K562 (cell line): Measurements from ENCODE around the gene DEK. TPM values are rescaled to one million over a fixed set of nuclear protein-coding genes. Genes with fewer than 3 reads are reported as not detected.

ENCODE experiments used
- ATAC-seq: fragments of 200-7000 bp; cut with Tn5 transposase; 3 replicates; pipeline ENCODE4 v1.9.1; 2020; ENCODE audit warnings: moderate library complexity
- BruUV-seq: library from RNA; stranded (reverse); fragments of 400-500 nt; replicated peaks from 2 replicates; lab custom pipeline; 2021; lab: Mats Ljungman, UMichigan
- CTCF ChIA-PET: fragments of 300-600 bp; formaldehyde crosslinking; extraction: SDS; loops from one replicate; lab custom pipeline; 2021; ENCODE audit warnings: low intra/inter-chr PET ratio; lab: Yijun Ruan, JAX
- POLR2A ChIA-PET: fragments of 300-600, 350-650 bp; sonication (Branson Sonifier 250); formaldehyde crosslinking; extraction: SDS; loops from one replicate; lab custom pipeline; 2021; ENCODE audit warnings: antibody characterized with exemption, inconsistent platforms; lab: Yijun Ruan, JAX
- DNase-seq, 4 experiments: peaks; one replicate each; pipeline versions ENCODE4 v3.0.0 to v3.0.0-alpha.2; 2011 to 2018; ENCODE audit warnings: low spot score in 3 of 4, mixed read lengths in 3 of 4; ENCODE audit errors: extremely low read depth in 1 of 4
- FAIRE-seq: peaks from 2 replicates; lab custom pipeline; 2011; peaks lifted over from hg19 to GRCh38; lab: Jason Lieb, UNC
- H2AFZ ChIP-seq: 2 replicates; pipeline ENCODE4 v1.6.0; 2011; ENCODE audit warnings: low read depth, low read length, control low read depth, inconsistent platforms
- H3K27ac ChIP-seq: fragments of 200-600 bp; 3 replicates; pipeline ENCODE4 v1.8.0; 2011; ENCODE audit warnings: low read depth, mild to moderate bottlenecking, control low read depth, inconsistent platforms, low read length, moderate library complexity, mixed read lengths; ENCODE audit errors: extremely low read depth
- H3K27me3 ChIP-seq, 2 experiments: fragments of 300-600 bp in 1 of 2; 2 replicates in 1 of 2; 3 replicates in 1 of 2; pipeline versions ENCODE4 v1.6.0 to v1.8.0; 2011; ENCODE audit warnings: inconsistent platforms in 2 of 2, low read length in 2 of 2, mild to moderate bottlenecking in 1 of 2, mixed read lengths in 1 of 2, moderate library complexity in 1 of 2; ENCODE audit not compliant: control insufficient read depth in 2 of 2, insufficient read depth in 2 of 2
- H3K36me3 ChIP-seq: fragments of 300-600 bp; 3 replicates; pipeline ENCODE4 v1.8.0; 2011; ENCODE audit warnings: mild to moderate bottlenecking, low read length, inconsistent platforms; ENCODE audit not compliant: control insufficient read depth, insufficient read depth
- H3K4me1 ChIP-seq, 2 experiments: fragments of 200-600 bp in 1 of 2; replicated peaks in 1 of 2; 2 replicates in 1 of 2; 3 replicates in 1 of 2; pipeline versions ENCODE4 v1.5.1 to v1.8.0; 2011; ENCODE audit warnings: inconsistent platforms in 2 of 2, low read length in 2 of 2, mild to moderate bottlenecking in 1 of 2, mixed read lengths in 1 of 2, moderate library complexity in 1 of 2; ENCODE audit not compliant: control insufficient read depth in 2 of 2, insufficient read depth in 2 of 2
- H3K4me2 ChIP-seq: 2 replicates; pipeline ENCODE4 v1.6.1; 2011; ENCODE audit warnings: low read length, control low read depth, inconsistent platforms, mixed read lengths; ENCODE audit not compliant: insufficient read depth
- H3K4me3 ChIP-seq: fragments of 200-600 bp; sonication (generic), shearing (Covaris generic); 2 replicates; pipeline ENCODE4 v1.5.1; 2016; ENCODE audit warnings: control low read depth, inconsistent platforms
- H3K79me2 ChIP-seq: fragments of 200-600 bp; 3 replicates; pipeline ENCODE4 v1.8.0; 2011; ENCODE audit warnings: low read length, inconsistent platforms; ENCODE audit not compliant: control insufficient read depth, insufficient read depth
- H3K9ac ChIP-seq, 2 experiments: 2 replicates each; pipeline versions ENCODE4 v1.6.0 to v1.6.1; 2011; ENCODE audit warnings: low read depth in 2 of 2, low read length in 2 of 2, control low read depth in 1 of 2, inconsistent platforms in 1 of 2, mild to moderate bottlenecking in 1 of 2, mixed read lengths in 1 of 2; ENCODE audit not compliant: insufficient read depth in 1 of 2
- H3K9me1 ChIP-seq: one replicate; pipeline ENCODE4 v1.6.0; 2011; ENCODE audit warnings: inconsistent platforms, mild to moderate bottlenecking, low read length, moderate library complexity; ENCODE audit not compliant: control insufficient read depth, insufficient read depth
- H3K9me3 ChIP-seq: replicated peaks from 2 replicates; pipeline ENCODE4 v1.5.1; 2011; ENCODE audit warnings: low read depth, low read length, inconsistent platforms; ENCODE audit not compliant: control insufficient read depth, insufficient read depth
- H4K20me1 ChIP-seq: replicated peaks from 2 replicates; pipeline ENCODE4 v1.6.1; 2011; ENCODE audit warnings: low read length, inconsistent platforms, mixed read lengths; ENCODE audit not compliant: control insufficient read depth, insufficient read depth
- ESRRA ChIP-seq: fragments of 450-650 bp; IDR thresholded peaks from 2 replicates; pipeline ENCODE4 v1.6.1; 2014; ENCODE audit warnings: low read depth, mild to moderate bottlenecking, moderate library complexity, borderline replicate concordance
- HNRNPUL1 ChIP-seq: fragments of 200-400 bp; formaldehyde crosslinking; IDR thresholded peaks from 2 replicates; pipeline ENCODE4 v1.6.1; 2017; ENCODE audit warnings: low read length
- JUNB ChIP-seq: fragments of 450-650 bp; formaldehyde crosslinking; conservative IDR thresholded peaks from 2 replicates; pipeline ENCODE4 v1.4.0; 2020; ENCODE audit warnings: mild to moderate bottlenecking
- NR2F6 ChIP-seq: fragments of 450-650 bp; formaldehyde crosslinking; IDR thresholded peaks from 2 replicates; pipeline ENCODE4 v1.4.0; 2020; ENCODE audit warnings: mild to moderate bottlenecking
- PRPF4 ChIP-seq: fragments of 200-400 bp; formaldehyde crosslinking; IDR thresholded peaks from one replicate; pipeline ENCODE4 v1.6.1; 2017; ENCODE audit warnings: low read length, low read depth, mild to moderate bottlenecking; ENCODE audit not compliant: insufficient read depth, poor library complexity, severe bottlenecking
- PTBP1 ChIP-seq: fragments of 200-400 bp; formaldehyde crosslinking; IDR thresholded peaks from 2 replicates; pipeline ENCODE4 v1.6.1; 2017; ENCODE audit warnings: low read depth, low read length
- RAD51 ChIP-seq: fragments of 450-650 bp; IDR thresholded peaks from 2 replicates; pipeline ENCODE4 v1.7.1; 2016; ENCODE audit warnings: low read depth, mild to moderate bottlenecking, borderline replicate concordance
- RCOR1 ChIP-seq, 2 experiments: IDR thresholded peaks; 2 replicates each; pipeline ENCODE4 v1.6.1; 2012; ENCODE audit warnings: low read depth in 2 of 2, low read length in 2 of 2, borderline replicate concordance in 1 of 2, improper control_type of control experiment in 1 of 2
- TAF15 ChIP-seq: fragments of 200-400 bp; formaldehyde crosslinking; IDR thresholded peaks from 2 replicates; pipeline ENCODE4 v1.6.1; 2017; ENCODE audit warnings: mild to moderate bottlenecking, low read depth, low read length, moderate library complexity
- ZKSCAN3 ChIP-seq: fragments of 250-450 bp; sonication (Bioruptor Pico); IDR thresholded peaks from 2 replicates; pipeline ENCODE4 v1.4.0; 2020
- ZNF316 ChIP-seq: fragments of 450-650 bp; IDR thresholded peaks from 2 replicates; pipeline ENCODE4 v1.6.1; 2016
- WGBS: fragments of 100-300 bp; shearing (Covaris generic); methylation state at CpG from one replicate; pipeline ENCODE4 v1.1.6; 2016; ENCODE audit warnings: low coverage, mixed read lengths; ENCODE audit not compliant: insufficient coverage; ENCODE audit errors: missing lambda C conversion rate; 5-methylcytosine and 5-hydroxymethylcytosine counted together
- in situ Hi-C: fragments of 300-500 bp; cut with MboI; formaldehyde crosslinking; loops from 4 replicates; pipeline ENCODE4 v1.15.0; 2018; ENCODE audit warnings: inconsistent platforms, mixed read lengths
- intact Hi-C: fragments of 100-400 bp; cut with micrococcal nuclease; formaldehyde crosslinking; loops from 2 replicates; pipeline ENCODE4 v1.14.2; 2022
- polyA plus RNA-seq, 8 experiments: library from polyadenylated mRNA; depleted of rRNA in 4 of 8; stranded (reverse) in 5 of 8; unstranded in 3 of 8; fragments of >200 nt; fragmentation: Nextera tagmentation in 2 of 8; fragmentation: Illumina TruSeq in 1 of 8; extraction: Ambion mirVana in 2 of 8; extraction: Trizol in 1 of 8; gene quantifications; 2 replicates each; pipeline versions ENCODE4 v1.2.1 to v1.2.3, GENCODE V29; 2011 to 2014; ENCODE audit warnings: inconsistent platforms in 1 of 8, missing spikeins in 1 of 8
- total RNA-seq, 7 experiments: library from RNA; depleted of rRNA in 6 of 7; stranded (reverse); fragments of >200 nt in 6 of 7; fragmentation: Illumina TruSeq in 2 of 7; extraction: Trizol in 2 of 7; gene quantifications; 2 replicates each; pipeline versions ENCODE4 v1.2.1 to v1.2.3, GENCODE V29; 2011 to 2021; ENCODE audit warnings: low replicate concordance in 1 of 7
- TF ChIP-seq, protein P1 (sequence below): IDR thresholded peaks from 3 replicates; pipeline ENCODE4 v1.6.1; 2011; ENCODE audit warnings: borderline replicate concordance, mild to moderate bottlenecking; ENCODE audit not compliant: insufficient read length, insufficient read depth

DEK gene
- total and polyA plus RNA-seq, 9 of the 15 experiments (the other 6 are each of a cell fraction or from before 2014, with no cell fraction given): 82.3 to 338 (median 184) TPM

- peaks cover 46% of the 10 kb centered on the region for H3K36me3 ChIP-seq
- BruUV-seq: no TSS peak
- POLR2A ChIA-PET: interaction anchor here (1.8 kb wide), 1 partner anchor 13 kb away, joined by 7 read pairs; no protein-coding TSS in a partner anchor
Observed at GRCh38 chr6:18206591-18206990, 57.7 kb downstream of the DEK start.

More at GRCh38 chr6:18206591-18206990, 57.7 kb downstream of the DEK start:
- FAIRE-seq: no peak
- H3K9me3 ChIP-seq: no peaks in the 10 kb centered on the region
- in situ Hi-C loops: no loop called here
- DNase-seq: no peak
- H3K9me1 ChIP-seq: no peaks in the 10 kb centered on the region
- H2AFZ ChIP-seq: no peak overlapping the region
- no peak for TF ChIP-seq NR2F6 (CRISPR knock-in tag)
- TF ChIP-seq RAD51: no peak
- no peak for TF ChIP-seq ZNF316
- no peak for TF ChIP-seq HNRNPUL1
- no peak for TF ChIP-seq TAF15
- no peak for TF ChIP-seq PRPF4
- no peak for TF ChIP-seq PTBP1
- TF ChIP-seq JUNB (CRISPR knock-in tag): no peak
- TF ChIP-seq, protein P1, sequence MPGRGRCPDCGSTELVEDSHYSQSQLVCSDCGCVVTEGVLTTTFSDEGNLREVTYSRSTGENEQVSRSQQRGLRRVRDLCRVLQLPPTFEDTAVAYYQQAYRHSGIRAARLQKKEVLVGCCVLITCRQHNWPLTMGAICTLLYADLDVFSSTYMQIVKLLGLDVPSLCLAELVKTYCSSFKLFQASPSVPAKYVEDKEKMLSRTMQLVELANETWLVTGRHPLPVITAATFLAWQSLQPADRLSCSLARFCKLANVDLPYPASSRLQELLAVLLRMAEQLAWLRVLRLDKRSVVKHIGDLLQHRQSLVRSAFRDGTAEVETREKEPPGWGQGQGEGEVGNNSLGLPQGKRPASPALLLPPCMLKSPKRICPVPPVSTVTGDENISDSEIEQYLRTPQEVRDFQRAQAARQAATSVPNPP: no peak
- no peak for TF ChIP-seq ESRRA
- TF ChIP-seq RCOR1 (IDR thresholded peaks at IDR 0.05; ENCODE audit: borderline replicate concordance in 1 of 2, low read depth in 2 of 2, low read length in 2 of 2): no peak
- TF ChIP-seq ZKSCAN3 (CRISPR knock-in tag): no peak
- no peaks in the 10 kb centered on the region for H3K4me1 ChIP-seq
- no peak overlapping the region for H3K4me3 ChIP-seq
- H3K27me3 ChIP-seq: no peaks in the 10 kb centered on the region
- H4K20me1 ChIP-seq: no peaks in the 10 kb centered on the region
- H3K4me2 ChIP-seq: no peak overlapping the region
- 85% methylated on average over 6 of the region's 6 CpGs for WGBS
- ATAC-seq: no peak
- H3K79me2 ChIP-seq: no peaks in the 10 kb centered on the region
- no peak overlapping the region for H3K9ac ChIP-seq
- intact Hi-C loops: no loop called here
- CTCF ChIA-PET: no interaction called here
- no peak overlapping the region for H3K27ac ChIP-seq
